ENCODE results near the gene PABPN1. TPM values are rescaled to one million over a fixed set of nuclear protein-coding genes. Genes with fewer than 3 reads are reported as not detected.

Gene PABPN1
- total and polyA plus RNA-seq, 2 of the 13 experiments (the other 11 are each of a cell fraction or from before 2014, with no cell fraction given), result 233 to 524 TPM

GRCh38 chr14:23307146-23307530 is 14.1 kb upstream of the PABPN1 start (continued):
- TF ChIP-seq SNAPC4 (CRISPR knock-in tag; IDR thresholded peaks at IDR 0.05) (no peak), ZNF513 (CRISPR knock-in tag; conservative IDR thresholded peaks at IDR 0.05) (no peak), TBX2 (CRISPR knock-in tag; IDR thresholded peaks at IDR 0.05; ENCODE audit: borderline replicate concordance) (0 out of 2 replicates have a peak, but pooled peaks have one; percentile 9), SKI (IDR thresholded peaks at IDR 0.05; ENCODE audit: partially characterized antibody) (no peak), HMGA1 (CRISPR knock-in tag; conservative IDR thresholded peaks at IDR 0.05) (no peak), RNF2 (conservative IDR thresholded peaks at IDR 0.05; ENCODE audit: low read depth) (no peak), REL (CRISPR knock-in tag; conservative IDR thresholded peaks at IDR 0.05) (no peak), ZNF34 (CRISPR knock-in tag; IDR thresholded peaks at IDR 0.05; ENCODE audit: borderline replicate concordance) (0 out of 2 replicates have a peak, but pooled peaks have one; percentile 7), ZNF879 (CRISPR knock-in tag; IDR thresholded peaks at IDR 0.05) (peak; percentile 74; the same call in 1 of the 2 replicates), NFIB (CRISPR knock-in tag; IDR thresholded peaks at IDR 0.05; ENCODE audit: borderline replicate concordance) (no peak), CHCHD3 (CRISPR knock-in tag; IDR thresholded peaks at IDR 0.05) (no peak; the same call in 1 of the 2 replicates), ZBED4 (CRISPR knock-in tag; IDR thresholded peaks at IDR 0.05; ENCODE audit: borderline replicate concordance) (no peak), KLF13 (CRISPR knock-in tag; IDR thresholded peaks at IDR 0.05) (0 out of 2 replicates have a peak, but pooled peaks have one; percentile 2), MATR3 (CRISPR knock-in tag; IDR thresholded peaks at IDR 0.05) (0 out of 2 replicates have a peak, but pooled peaks have one; percentile 90), ZNF335 (CRISPR knock-in tag; IDR thresholded peaks at IDR 0.05) (no peak), ZNF317 (CRISPR knock-in tag; IDR thresholded peaks at IDR 0.05) (no peak), ZFP82 (CRISPR knock-in tag; IDR thresholded peaks at IDR 0.05; ENCODE audit: borderline replicate concordance) (no peak)
